ENCODE data around the gene LGR6.

- TF ChIP-seq, protein P1, sequence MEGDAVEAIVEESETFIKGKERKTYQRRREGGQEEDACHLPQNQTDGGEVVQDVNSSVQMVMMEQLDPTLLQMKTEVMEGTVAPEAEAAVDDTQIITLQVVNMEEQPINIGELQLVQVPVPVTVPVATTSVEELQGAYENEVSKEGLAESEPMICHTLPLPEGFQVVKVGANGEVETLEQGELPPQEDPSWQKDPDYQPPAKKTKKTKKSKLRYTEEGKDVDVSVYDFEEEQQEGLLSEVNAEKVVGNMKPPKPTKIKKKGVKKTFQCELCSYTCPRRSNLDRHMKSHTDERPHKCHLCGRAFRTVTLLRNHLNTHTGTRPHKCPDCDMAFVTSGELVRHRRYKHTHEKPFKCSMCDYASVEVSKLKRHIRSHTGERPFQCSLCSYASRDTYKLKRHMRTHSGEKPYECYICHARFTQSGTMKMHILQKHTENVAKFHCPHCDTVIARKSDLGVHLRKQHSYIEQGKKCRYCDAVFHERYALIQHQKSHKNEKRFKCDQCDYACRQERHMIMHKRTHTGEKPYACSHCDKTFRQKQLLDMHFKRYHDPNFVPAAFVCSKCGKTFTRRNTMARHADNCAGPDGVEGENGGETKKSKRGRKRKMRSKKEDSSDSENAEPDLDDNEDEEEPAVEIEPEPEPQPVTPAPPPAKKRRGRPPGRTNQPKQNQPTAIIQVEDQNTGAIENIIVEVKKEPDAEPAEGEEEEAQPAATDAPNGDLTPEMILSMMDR (IDR thresholded peaks at IDR 0.05 in 4 of 5, conservative IDR thresholded peaks at IDR 0.05 in 1 of 5): no peak
- no peak for TF ChIP-seq POLR2A (IDR thresholded peaks at IDR 0.05)
These were observed 16.4 kb upstream of the LGR6 start for GRCh38 chr1:202176949-202177927.
